ENCODE data around the gene EPHA7.

Gene EPHA7

GRCh38 chr6:93419304-93420162, at the start of gene EPHA7:
TSS of gene EPHA7 (minus strand) at chr6:93419559. CDS start at chr6:93419341, 218 bp downstream.
- TF ChIP-seq ZNF565 (CRISPR knock-in tag; conservative IDR thresholded peaks at IDR 0.05; ENCODE audit: low read depth) (no peak), OSR1 (CRISPR knock-in tag; IDR thresholded peaks at IDR 0.05) (no peak), CSDC2 (CRISPR knock-in tag; IDR thresholded peaks at IDR 0.05) (no peak), TCF4 (CRISPR knock-in tag; IDR thresholded peaks at IDR 0.05; ENCODE audit: borderline replicate concordance) (no peak), BACH2 (CRISPR knock-in tag; IDR thresholded peaks at IDR 0.05; ENCODE audit: borderline replicate concordance) (no peak), TOX (CRISPR knock-in tag; IDR thresholded peaks at IDR 0.05; ENCODE audit: borderline replicate concordance) (no peak), CREB5 (CRISPR knock-in tag; IDR thresholded peaks at IDR 0.05; ENCODE audit: low read depth) (no peak), RARB (CRISPR knock-in tag; IDR thresholded peaks at IDR 0.05) (no peak), PPARA (CRISPR knock-in tag; IDR thresholded peaks at IDR 0.05; ENCODE audit: borderline replicate concordance) (no peak), ESRRG (CRISPR knock-in tag; IDR thresholded peaks at IDR 0.05) (no peak), GLIS3 (CRISPR knock-in tag; IDR thresholded peaks at IDR 0.05) (no peak), ZFP3 (CRISPR knock-in tag; IDR thresholded peaks at IDR 0.05) (no peak), ARNTL (CRISPR knock-in tag; IDR thresholded peaks at IDR 0.05; ENCODE audit: borderline replicate concordance, low read depth) (no peak), ZC3H10 (CRISPR knock-in tag; IDR thresholded peaks at IDR 0.05) (no peak), ZNF8 (CRISPR knock-in tag; IDR thresholded peaks at IDR 0.05) (no peak), ZFP30 (CRISPR knock-in tag; IDR thresholded peaks at IDR 0.05) (no peak), ISL1 (CRISPR knock-in tag; IDR thresholded peaks at IDR 0.05) (no peak)
- TF ChIP-seq, protein P1, sequence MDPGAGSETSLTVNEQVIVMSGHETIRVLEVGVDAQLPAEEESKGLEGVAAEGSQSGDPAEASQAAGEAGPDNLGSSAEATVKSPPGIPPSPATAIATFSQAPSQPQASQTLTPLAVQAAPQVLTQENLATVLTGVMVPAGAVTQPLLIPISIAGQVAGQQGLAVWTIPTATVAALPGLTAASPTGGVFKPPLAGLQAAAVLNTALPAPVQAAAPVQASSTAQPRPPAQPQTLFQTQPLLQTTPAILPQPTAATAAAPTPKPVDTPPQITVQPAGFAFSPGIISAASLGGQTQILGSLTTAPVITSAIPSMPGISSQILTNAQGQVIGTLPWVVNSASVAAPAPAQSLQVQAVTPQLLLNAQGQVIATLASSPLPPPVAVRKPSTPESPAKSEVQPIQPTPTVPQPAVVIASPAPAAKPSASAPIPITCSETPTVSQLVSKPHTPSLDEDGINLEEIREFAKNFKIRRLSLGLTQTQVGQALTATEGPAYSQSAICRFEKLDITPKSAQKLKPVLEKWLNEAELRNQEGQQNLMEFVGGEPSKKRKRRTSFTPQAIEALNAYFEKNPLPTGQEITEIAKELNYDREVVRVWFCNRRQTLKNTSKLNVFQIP (CRISPR knock-in tag; IDR thresholded peaks at IDR 0.05; ENCODE audit: borderline replicate concordance, low read depth): no peak
- TF ChIP-seq, protein P2, sequence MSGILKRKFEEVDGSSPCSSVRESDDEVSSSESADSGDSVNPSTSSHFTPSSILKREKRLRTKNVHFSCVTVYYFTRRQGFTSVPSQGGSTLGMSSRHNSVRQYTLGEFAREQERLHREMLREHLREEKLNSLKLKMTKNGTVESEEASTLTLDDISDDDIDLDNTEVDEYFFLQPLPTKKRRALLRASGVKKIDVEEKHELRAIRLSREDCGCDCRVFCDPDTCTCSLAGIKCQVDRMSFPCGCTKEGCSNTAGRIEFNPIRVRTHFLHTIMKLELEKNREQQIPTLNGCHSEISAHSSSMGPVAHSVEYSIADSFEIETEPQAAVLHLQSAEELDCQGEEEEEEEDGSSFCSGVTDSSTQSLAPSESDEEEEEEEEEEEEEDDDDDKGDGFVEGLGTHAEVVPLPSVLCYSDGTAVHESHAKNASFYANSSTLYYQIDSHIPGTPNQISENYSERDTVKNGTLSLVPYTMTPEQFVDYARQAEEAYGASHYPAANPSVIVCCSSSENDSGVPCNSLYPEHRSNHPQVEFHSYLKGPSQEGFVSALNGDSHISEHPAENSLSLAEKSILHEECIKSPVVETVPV (CRISPR knock-in tag; IDR thresholded peaks at IDR 0.05): no peak
- TF ChIP-seq, protein P3, sequence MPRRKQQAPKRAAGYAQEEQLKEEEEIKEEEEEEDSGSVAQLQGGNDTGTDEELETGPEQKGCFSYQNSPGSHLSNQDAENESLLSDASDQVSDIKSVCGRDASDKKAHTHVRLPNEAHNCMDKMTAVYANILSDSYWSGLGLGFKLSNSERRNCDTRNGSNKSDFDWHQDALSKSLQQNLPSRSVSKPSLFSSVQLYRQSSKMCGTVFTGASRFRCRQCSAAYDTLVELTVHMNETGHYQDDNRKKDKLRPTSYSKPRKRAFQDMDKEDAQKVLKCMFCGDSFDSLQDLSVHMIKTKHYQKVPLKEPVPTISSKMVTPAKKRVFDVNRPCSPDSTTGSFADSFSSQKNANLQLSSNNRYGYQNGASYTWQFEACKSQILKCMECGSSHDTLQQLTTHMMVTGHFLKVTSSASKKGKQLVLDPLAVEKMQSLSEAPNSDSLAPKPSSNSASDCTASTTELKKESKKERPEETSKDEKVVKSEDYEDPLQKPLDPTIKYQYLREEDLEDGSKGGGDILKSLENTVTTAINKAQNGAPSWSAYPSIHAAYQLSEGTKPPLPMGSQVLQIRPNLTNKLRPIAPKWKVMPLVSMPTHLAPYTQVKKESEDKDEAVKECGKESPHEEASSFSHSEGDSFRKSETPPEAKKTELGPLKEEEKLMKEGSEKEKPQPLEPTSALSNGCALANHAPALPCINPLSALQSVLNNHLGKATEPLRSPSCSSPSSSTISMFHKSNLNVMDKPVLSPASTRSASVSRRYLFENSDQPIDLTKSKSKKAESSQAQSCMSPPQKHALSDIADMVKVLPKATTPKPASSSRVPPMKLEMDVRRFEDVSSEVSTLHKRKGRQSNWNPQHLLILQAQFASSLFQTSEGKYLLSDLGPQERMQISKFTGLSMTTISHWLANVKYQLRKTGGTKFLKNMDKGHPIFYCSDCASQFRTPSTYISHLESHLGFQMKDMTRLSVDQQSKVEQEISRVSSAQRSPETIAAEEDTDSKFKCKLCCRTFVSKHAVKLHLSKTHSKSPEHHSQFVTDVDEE (CRISPR knock-in tag; IDR thresholded peaks at IDR 0.05): no peak
- peak; percentile 97 for ATAC-seq

GRCh38 chr6:93468291-93468690, 48.9 kb upstream of the EPHA7 start:
- ATAC-seq: no peak
- TF ChIP-seq ZFP30 (CRISPR knock-in tag; IDR thresholded peaks at IDR 0.05): no peak

- ATAC-seq: no peak
- TF ChIP-seq OSR1 (CRISPR knock-in tag; IDR thresholded peaks at IDR 0.05) (no peak), RARB (CRISPR knock-in tag; IDR thresholded peaks at IDR 0.05) (no peak), ISL1 (CRISPR knock-in tag; IDR thresholded peaks at IDR 0.05) (no peak), ESRRG (CRISPR knock-in tag; IDR thresholded peaks at IDR 0.05) (no peak), ZC3H10 (CRISPR knock-in tag; IDR thresholded peaks at IDR 0.05) (no peak)
- TF ChIP-seq, protein P2 (CRISPR knock-in tag; IDR thresholded peaks at IDR 0.05): no peak
- TF ChIP-seq, protein P3 (CRISPR knock-in tag; IDR thresholded peaks at IDR 0.05): no peak
These were observed 35.2 kb upstream of the EPHA7 start for GRCh38 chr6:93454533-93454932.
